HG03064 (cell line): ENCODE results near the gene CYB561A3.

ENCODE experiments used
- ATAC-seq: cut with Tn5 transposase; IDR thresholded peaks from one replicate; pipeline ENCODE4 v1.9.1; 2021; ENCODE audit warnings: low read depth; ENCODE audit not compliant: unreplicated experiment

Gene CYB561A3

DNA sequence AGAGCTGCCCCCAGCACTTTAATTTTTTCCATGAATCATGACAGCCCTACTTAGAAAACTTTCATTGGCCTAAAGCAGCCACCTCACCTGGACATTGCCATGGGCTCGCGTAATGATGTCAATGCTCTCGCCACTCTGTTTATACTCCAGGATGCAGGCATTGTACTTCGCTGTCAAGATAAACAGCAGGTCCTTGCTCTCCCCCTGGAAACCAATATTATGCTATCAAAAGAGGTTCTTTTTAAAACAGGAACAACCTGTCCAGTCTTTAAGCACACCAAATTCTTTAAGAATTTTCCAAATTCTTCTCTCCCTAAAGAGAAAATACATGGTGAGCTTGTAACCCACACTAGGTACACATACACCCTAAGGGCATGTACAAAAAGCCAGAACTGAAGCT lies 31.8 kb downstream of the CYB561A3 start:
- no peak for ATAC-seq

DNA sequence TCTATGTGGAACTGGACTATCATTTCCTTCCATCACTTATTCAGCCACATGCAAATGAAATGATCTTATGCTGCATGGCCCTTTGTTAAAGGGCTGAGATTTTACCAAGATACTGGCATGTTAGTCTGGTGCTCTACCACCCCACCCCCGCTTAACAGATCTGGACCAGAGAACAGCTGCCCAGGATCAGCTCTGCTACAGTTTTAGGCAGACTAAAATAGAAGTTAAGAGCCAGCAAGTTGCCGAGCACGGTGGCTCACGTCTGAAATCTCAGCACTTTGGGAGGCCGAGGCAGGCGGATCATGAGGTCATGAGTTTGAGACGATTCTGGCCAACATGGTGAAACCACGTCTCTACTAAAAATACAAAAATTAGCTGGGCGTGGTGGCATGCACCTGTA lies 33.3 kb downstream of the CYB561A3 start:
- no peak for ATAC-seq

DNA sequence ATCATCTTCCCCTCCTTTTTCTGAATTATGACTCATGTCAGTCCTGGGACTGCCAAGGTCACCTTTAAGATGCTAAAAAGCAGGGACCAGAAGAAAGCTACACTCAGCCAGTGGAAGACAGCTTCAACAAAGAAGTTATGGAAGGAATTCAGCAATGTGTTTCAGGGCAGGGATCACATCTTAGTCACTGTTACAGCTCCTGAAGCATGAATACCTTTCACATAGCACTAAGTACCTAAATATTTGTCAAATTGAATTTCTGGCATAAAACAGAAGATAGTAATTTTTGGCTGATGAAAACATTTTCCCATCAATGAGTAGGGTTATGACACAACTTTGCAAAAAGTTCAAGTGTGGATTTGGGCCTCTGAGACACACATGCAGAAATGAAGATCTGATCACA lies 34.0 kb downstream of the CYB561A3 start:
- no peak for ATAC-seq

DNA sequence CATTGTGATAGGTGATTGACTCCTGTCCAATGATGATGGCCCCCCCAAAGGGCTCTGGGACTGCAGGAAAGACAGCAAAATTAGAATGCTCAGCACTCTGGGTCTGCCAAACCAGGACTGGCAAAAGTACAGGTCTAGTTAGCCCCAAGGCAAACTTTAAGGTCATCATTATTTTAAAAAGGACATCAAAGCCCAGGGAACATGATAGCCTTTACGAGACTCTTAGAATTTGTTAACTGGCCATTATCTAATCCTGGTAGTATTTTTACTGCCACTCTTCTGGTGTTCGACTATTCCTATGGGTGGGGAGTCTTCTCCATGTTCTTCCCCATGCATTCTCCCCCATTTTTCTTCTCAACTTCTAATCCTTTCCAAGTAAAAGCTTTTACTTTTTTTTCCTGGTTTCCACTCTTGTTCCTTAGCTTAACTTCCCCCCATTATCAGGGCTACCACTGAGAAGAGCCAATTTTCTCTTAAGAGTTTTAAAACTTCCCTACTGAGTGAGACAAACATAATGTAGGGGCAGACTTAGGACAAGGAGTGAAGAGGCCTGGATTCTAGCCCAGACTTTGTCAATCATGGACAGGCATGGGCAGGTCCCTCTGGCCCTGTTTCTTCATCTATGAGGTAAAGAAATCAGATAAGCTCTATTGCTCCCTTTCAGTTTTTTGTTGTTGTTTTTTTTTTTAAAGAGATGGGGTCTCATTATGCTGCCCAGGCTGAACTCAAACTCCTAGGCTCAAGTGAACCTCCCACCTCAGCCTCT lies 35.9 kb downstream of the CYB561A3 start:
- ATAC-seq: no peak

DNA sequence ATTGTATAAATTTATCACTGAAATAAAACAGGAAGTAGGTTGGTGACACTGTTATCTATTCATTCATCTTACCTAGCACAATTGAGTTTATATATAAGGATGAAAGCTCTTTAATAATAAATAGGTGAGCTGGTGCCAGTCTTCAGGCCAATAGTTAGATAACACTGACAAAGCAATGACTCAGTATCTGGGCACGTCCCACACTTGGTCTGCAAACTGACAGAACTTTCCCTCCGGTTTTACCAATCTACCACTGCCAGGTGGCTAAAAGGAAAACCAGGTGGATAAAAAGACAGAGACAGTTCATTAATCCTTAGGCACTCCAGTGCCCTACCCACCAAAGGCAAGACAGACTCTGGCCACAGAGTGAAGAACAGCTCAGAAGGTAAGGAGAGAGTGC lies 46.4 kb downstream of the CYB561A3 start:
- ATAC-seq: no peak

DNA sequence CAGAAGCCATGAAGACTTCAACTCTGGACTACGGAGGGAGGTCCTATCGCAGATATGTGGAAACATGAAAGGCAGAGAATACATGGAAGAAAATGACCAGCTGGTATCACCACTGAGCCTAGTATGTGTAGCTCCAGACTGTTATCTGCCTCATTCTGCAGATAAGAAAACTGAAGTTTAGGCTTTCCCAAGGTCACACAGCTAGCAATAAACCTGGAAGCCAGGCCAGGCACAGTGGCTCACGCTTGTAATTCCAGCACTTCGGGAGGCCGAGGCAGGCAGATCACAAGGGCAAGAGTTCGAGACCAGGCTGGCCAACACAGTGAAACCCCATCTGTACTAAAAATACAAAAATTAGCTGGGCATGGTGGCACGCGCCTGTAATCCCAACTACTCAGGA lies 50.9 kb downstream of the CYB561A3 start:
- no peak for ATAC-seq

DNA sequence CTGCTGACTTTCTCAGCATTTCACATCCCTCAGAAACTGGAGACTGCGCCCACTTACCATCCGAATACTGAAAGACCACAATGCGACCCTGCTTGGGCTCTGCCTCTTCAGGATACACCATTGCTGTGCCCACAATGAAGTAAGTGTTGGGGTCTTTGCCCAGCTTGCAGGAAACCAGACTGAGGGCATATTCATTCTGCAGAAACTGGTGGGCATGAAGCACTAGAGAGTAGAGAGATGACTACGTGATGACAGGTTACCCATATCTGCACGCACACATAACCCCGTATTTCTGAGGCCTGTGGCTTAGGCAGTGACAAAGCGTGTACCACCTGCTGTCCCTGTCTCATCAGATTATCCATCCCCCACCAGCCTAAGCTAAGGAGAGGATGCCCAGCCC lies 51.9 kb downstream of the CYB561A3 start:
- ATAC-seq: no peak

DNA sequence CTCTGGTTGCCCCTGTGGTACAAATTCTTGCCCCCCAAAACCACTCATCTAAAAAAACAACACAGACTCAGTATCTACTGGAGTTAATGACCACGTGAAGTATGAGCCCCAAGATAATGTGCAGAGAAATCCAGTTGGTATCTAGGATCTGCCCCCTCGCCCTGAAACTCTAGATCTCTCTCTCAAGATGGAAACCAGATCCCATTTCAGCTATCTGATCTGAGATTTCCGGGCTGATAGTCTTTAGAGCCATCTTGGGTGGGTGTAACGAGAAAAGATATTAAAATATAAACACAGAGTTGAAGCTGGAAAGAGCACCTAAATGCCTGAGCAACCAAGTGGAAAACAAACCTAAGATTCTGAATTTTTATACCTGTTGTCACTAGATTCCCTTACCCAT lies 52.5 kb downstream of the CYB561A3 start:
- ATAC-seq: no peak

DNA sequence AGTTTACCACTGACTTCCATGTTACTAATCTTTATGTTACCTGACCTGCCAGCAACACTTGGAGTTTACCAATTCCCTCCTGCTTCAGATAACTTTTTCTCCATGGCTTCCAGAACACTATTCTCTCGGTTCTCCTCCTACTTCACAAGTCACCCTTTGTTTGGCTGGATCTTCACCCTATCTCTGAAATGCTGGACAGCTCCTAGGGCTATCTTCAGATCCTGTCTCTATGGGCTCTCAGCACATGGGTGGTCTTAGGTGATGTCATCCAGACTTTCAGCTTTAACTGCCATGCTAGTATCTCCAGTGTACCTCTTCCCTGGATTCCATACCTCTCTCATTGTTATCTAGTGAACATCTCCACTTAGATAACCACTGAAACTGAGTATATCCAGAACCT lies 54.3 kb downstream of the CYB561A3 start:
- ATAC-seq: no peak

DNA sequence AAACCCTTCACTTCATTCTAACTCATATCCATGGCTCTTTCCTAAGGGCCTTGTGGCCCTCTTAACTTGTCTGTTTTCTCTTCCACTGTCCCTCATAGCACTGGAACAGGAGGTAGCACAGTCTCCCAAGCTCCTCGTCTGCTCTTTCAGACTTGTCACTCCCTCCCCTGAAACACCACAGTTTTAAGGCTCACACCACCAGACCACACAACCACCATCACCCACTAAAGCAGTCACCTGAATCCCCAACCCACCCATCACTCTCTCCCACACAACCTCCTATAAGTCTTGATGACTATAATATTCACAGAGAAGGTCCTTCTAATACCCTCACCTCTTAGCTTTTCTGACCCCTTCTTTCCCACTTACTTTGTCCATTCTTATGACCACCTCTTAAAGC lies 55.5 kb downstream of the CYB561A3 start:
- ATAC-seq: no peak

DNA sequence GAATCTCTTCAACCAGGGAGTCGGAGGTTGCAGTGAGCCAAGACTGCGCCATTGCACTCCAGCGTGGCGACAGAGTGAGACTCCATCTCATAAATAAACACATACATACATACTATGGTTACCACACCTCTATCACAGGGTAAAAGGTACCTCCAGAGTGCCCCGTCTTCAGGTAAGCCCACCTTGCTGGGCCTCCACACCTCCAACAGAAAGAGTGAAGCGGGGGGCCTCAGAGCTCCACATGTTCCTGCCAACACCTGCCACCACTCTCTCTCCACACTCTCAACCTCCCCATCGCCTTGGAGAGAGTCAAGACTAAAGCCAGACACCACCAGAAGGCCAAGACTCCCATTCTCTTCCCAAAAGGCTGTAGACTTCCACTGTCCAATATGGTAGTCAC lies 56.3 kb downstream of the CYB561A3 start:
- no peak for ATAC-seq

DNA sequence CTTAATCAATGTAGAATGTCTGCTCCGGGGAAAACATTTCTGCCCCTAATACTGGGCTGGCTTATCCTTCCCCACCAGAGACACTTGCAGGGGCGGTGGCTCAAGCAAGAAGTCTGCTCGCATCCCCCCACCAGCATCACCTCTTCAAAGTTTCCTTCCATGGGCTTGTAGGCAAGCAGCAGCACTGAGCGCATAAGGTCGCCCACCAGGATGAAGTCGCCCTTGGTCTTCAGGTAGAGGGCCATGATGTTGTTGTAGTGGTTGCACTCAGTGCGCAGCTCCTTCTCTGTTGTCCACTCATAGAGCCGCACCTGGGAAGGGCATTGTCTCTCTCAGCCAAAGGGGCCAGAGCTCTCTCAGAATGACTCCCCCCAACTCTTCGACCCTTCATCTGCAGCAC lies 58.0 kb downstream of the CYB561A3 start:
- ATAC-seq: no peak

DNA sequence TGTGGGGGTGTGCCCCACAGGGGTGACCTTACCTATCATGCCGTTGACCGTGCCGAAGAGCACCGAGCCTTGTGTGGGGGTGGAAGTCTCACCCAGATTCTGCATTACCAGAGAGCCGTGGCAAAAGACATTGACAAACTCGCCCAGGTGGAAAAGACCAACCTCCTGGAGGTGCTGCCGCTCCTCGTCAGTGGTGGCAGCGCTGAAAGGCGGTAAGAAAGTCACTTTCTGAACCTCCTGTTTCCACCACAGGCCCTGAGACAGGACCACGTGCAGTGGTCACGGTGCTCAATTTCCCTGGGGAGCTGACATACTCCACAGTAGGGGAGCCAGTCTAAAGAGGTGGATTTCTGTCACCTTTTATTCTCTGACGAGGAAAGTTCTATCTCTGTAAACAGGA lies 59.1 kb downstream of the CYB561A3 start:
- ATAC-seq: no peak
